ENCODE measurements around the gene PIEZO2.
"Not testable (repeated sequence)": the region's sequence is repeated elsewhere in the genome, so short reads cannot be mapped to it uniquely, and the experiment has no call there.

Gene PIEZO2

DNA sequence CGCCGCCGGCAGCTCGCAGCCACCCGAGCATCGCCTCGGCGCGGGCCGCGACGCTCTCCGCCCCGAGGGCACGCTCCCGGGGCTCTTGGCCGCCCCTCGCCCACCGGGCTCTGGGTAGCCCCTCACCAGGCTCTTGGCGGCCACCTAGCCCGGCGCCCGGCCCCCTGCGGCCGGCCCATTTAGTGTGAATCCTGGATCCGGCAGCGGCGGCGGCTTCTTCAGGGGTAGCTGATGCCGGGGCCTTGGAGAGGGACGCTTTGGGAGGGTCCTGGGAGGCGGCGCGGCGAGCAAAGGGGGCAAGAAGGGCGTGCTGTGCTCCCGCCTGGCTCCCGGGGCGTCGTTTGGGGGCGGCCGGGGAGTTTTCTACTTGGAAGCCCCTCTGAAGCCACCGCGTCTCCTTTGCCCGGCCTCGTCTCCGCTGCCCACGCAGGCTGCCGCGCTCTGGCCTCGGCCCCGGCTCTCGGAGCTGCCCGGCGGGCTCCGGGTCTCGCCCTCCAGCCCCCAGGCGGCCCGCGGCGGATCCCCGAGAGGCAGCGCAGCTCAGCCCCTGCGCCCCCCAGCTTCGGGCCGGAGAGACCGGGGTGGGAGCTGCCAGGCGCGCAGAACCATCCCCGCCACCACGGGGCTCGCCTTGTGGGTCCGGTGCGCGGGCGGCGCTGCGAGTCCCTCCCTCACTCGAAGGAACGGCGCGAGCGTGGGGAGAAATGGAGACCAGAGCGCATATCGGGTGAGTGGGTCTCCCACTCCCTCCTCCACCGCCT is 509 bp downstream of the PIEZO2 start:
- no peak for DNase-seq (ENCODE audit: low read depth in 3 of 3)

DNA sequence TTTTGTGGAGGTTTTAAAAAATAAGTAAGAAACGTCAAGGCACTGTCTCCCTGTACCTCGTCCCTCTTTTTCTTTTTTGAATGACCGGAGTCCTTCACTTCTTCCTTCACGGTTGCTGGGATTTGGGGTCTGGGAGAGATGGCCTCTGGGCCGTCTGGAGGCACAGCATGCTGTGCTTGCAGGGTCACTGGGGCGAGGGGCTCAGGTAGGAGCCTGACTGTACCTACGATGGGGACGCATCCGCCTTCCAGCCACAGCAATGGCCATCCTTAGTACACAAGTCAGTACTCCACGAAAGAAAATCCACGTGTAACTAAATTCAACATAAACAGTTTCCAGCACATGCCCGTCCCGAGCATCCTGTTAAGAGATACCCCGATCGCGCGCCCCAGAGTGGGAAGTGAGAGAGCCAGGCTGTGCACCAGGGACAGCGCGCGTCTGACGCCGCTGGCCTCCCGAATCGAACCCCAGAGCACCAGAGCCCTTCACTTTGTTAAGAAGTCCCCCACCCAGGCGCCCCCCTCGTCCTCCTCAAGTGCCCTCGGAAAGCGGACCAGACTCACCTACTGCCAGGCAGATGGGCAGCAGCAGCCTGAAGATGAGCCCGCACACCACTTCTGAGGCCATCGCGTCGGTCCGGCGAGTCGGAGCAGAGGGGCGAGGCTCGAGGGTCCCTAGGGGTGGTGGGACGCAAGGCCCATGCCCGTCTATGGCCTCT is 1.2 kb downstream of the PIEZO2 start:
- no peak for DNase-seq (ENCODE audit: low read depth in 3 of 3)

DNA sequence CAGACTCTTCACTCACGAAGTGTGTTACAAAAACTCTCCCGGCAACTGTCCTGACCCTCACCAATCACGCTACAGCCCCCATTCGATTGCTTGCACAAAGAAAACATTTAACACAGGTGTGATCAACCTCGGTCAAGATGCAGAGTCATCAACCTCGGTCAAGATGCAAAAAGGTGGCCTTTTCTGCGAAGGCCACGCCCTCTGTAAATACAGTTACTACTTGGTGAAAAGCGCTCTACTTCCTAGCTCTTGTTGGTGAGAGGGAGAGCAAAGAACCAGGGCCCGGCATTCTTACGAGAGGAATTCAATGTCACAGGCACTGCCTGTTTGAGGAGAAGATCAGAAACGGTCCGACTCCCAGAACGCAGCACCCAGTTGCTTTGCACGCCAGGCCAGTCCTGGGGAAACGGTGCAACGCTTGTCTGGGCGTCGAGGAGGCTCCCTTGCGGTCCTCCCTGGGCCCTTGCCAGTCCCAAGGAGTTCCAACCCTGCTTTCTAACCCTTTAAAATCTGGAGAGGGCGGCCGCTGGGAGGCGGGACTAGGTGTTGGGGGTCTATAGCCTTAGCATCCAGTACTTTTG is 1.9 kb downstream of the PIEZO2 start:
- no peak for DNase-seq (ENCODE audit: low read depth in 3 of 3)

DNA sequence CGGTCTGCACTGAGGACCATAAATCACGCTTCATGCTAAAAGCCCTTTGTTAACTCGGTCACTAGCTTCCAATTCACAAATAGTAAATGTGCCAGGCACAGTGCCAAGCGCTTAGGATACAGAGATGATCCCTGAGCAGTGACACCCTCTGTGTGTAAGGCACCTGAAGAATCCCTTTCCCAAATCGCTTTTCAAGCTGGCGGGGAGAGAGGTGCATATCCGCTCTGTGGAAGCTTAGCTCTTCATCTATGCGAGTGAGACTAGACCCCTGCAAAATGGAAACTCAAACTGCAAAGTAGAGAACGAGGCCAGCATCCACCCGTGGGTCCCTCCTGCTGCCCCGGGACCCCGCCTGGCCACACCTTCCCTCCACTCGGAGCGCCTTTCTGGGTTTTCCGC is 2.4 kb downstream of the PIEZO2 start:
- no peak for DNase-seq (ENCODE audit: low read depth in 3 of 3)

DNA sequence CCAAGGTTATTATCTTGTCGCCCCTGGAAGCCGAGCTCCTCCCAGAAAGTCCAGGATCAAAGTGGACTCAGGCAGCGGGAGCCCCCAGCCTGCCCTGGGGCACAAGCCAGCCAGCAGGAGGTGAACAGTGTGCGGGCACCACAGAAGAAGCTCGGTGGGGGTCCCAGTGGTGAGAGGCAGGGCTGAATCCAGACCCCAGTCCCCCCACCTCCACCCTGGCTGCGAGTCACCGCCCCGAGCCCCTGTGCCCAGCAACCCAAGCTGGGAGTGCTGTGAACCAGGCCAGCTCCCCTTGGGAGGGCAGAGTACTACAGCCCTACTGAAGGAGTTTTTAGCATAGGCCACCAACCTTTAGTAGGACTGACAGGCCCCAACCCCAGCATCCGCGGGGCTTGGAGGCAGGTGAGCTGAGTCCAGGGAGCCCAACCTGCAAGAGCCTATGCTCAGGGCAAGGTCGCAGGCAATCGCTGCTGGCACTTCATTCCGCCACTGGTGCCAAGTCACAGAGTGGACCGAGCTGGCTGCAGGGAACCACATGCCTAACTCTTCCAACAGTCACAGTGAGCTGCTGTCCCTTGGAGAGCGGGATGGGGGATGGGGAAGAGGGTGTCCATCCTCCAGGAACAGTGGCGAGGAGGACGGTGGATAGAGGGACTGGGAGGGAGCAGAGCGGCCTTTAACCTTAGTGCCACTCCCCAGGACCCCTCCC is 3.0 kb downstream of the PIEZO2 start:
- no peak for DNase-seq (ENCODE audit: low read depth in 3 of 3)

DNA sequence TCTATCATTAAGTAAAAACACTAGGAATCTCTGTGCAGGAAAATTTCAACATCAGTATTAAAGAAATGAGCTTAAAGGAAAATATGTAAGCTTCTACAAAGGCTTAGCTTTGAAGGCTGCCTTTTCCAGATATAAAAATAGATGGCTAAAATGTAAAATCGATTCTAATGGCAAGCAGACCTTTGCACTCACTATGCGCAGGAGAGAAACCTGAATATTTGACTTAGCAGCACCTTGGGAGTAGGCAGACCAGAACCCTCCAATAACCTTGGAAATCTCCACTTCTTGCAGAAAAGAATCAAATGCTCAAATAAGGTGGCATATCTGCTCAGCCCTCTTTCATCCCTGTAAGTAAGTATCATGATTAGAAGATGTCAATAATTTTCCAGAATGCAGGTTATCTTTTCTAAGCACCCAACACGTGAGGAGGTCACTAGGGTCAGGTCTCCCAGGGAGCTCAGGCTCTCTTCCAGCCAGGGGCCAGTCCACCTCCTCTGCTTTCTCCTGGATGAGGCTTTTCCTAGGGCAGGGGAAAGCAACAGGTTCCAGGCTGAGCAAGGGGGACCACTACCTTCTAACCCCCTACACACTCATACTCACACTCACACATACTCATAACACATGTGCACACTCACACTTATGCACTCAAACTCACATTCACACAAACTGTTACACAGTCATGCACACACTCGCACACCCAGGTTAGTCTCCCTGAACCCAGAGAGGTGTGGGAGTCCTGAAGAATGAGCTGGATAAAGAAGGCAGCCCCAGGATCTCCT is 3.8 kb downstream of the PIEZO2 start:
- DNase-seq (ENCODE audit: low read depth in 3 of 3), result no peak

DNA sequence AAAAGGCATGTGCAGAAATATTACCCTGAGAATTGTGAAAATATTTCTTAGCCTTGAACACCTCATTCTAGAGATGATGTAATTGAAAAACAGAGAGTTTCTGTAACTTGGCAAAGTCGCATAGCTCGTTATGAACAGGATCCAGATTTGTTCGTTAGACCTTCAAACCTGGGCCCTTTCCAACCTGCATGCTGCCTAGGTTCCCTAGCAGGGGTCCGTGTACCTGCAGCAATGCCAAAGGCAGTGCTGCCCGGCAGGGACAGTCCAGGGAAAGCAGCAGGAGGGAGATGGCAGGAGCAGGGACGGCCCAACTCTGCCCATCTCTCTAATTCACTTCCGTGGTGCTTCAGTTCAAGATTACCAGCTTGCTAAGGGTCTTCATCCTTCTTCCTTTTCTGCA is 12.0 kb downstream of the PIEZO2 start:
- no peak for DNase-seq (ENCODE audit: low read depth in 3 of 3)

DNA sequence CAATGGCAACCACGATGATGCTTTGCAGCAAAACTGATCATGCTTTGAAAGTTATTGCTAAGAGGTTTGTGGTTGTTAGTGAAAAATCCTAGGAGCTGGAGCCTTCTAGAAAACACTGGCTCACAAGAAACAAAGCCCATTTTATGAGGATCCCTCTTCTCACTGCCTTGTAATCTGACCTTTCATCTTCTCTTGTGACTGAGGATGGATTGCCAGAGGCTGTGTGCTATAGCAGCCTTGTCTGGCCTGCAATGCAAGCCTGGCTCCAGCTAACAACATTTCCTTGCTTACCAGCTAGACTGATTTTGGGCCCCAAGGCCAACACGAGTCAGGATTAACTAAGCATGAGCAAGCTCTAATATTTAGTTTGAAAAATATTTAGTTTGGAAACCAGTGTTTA is 13.1 kb downstream of the PIEZO2 start:
- no peak for DNase-seq (ENCODE audit: low read depth in 3 of 3)

DNA sequence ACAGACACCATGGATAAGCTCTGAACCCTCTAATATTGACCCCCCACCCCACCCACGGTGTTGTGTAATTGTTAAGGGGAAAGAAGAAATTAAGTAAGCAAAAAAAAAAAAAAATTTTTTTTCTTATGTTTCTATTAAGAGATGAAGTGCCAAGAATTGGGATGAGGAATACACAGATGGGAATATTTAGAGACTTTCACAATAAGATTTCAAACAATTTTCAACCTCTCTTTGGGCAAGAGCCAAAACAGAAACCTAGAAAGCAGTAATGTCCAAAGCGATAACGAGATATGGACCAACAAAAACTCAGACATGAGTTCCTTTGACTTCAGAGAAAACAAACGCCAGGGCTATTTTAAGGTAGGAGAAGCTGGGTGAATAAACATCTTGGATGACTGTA is 14.4 kb downstream of the PIEZO2 start:
- DNase-seq (ENCODE audit: low read depth in 3 of 3), result no peak

DNA sequence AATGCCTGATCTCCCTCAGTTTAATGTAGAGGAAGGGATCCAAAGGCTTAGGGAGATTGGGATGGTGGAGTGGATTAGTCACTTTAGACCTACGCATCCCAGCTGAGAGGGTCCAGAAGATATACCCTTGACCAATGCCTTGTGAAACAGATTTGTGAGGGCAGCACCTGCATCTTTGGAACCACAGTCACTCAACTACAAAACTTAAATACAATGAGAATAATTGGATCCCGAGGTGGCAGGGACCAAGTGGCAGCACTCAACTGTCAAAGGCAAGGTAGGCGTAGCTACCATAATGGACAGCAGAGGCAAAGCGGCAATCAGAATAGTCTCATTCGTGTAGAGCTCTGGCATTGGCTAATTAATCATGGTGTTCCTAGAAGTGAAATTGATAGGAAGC is 20.3 kb downstream of the PIEZO2 start:
- DNase-seq (ENCODE audit: low read depth in 3 of 3), result not testable (repeated sequence)

DNA sequence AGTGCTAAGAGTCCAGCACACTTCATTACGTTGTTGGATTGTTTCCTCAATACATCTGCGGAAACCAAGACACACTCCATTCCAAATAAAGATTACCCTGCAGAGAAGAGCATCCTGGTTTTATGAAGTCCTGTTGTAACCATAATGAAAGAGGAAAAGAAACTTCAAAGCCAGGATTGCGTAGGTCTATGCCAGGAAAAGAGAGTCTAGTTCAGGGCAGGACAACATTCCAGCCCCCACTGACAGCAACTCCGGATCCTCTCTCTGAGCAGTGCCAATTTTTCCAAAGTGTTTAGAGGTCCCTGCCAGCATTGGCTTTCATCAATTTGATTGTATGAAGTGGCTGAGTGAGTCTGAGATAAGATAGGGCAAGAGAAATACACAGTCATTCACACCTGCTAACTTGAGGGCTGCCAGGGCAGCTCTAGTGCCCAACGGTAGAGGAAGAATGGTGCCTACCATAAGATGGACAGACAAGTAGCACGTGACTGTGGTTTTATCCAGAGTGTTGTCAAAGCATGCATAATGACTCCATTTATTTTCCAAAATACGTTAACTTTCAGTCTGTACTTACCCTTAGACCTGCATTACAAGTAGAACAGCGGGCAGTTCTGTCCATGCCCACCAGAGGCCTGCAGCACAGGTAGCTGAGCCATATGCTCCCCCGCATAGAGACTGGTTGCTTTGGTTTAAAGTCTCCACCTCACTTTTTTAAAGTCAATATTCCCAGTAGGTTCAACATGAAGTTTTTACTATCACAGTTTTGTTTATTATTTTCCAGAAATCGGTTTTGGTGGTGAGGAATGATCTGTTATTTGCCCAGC is 23.7 kb downstream of the PIEZO2 start:
- DNase-seq (ENCODE audit: low read depth in 3 of 3), result no peak

DNA sequence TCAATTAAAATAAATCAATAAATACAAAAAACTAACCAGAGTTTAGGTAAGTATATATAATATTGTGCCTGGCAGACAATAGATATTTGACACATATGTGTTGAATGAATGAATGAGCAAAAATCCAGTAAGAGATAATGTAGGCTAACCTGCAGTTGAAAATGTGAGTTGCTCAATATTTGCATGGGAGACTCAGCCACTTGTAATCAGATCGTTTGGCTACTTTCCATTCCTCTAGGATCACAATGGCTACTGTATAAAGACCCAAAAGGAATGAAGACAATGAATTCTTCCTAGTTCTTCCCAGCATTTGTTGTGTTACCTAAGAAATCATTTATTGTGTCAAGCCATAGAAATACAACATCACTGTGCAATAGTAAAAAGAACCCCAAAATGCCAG is 25.3 kb downstream of the PIEZO2 start:
- DNase-seq (ENCODE audit: low read depth in 3 of 3), result no peak

DNA sequence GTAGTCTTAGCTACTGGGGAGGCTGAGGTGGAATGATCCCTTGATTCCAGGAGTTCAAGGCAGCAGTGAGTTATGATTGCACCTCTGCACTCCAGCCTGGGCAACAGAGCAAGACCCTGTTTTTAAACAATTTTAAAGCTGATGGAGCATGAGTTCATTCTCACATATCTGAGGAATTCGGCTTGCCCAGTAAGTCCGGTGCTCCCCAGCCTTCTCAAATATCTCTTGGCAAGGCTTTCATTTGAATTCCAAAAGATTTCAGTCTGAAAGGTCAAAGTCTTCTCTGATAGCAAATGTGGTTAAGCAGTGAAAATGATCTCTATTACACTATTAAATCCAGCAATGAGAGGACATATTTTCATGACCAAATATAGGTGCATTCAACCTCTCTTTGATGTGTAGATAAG is 27.9 kb downstream of the PIEZO2 start:
- DNase-seq (ENCODE audit: low read depth in 3 of 3), result no peak

DNA sequence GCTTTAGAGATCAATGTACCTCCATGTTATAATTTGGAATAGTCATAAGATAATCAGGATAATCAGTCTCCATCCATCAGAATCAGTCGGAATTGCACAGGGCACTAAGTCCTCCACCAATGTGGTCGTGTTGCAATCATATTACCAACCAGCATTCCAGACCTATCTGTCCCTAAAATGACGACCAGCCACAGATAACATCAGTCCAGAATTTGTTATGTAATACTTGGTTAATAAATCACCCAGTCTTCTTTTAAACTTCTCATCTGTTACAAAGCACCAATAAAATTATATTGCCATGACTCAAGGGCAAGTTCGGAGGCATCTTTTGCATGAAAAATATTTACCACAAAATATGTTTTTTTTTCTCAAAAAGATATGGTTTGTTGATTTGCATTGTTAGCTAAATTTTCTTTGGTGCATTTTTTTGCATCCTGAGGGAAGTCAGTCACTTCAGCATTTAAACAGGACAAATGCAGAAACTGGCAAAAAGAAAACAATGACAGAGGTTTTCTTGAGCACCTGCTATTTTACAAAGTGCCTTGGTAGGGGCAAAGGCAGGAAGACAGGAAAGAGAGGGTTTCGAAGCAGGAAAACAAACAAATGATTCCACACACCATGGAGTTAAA is 29.3 kb downstream of the PIEZO2 start:
- DNase-seq (ENCODE audit: low read depth in 3 of 3), result no peak

DNA sequence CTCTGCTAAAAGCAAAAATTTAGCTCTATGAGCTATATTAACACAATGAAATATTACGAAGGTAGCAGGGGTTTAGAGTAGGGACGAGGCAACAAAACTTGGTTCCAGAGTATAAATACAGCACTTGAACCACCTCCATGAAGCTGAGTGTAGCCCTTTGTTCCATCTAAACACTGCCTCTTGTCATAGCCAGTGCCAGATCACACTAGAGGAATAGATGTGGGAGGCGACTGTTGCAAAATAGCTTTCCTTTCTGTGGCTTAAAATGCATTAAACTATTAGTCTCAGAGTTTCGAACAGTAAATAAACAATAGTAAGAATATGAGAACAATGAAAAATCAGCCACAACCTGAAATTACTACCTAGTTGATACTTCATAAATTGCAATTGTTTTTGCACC is 29.8 kb downstream of the PIEZO2 start:
- no peak for DNase-seq (ENCODE audit: low read depth in 3 of 3)

DNA sequence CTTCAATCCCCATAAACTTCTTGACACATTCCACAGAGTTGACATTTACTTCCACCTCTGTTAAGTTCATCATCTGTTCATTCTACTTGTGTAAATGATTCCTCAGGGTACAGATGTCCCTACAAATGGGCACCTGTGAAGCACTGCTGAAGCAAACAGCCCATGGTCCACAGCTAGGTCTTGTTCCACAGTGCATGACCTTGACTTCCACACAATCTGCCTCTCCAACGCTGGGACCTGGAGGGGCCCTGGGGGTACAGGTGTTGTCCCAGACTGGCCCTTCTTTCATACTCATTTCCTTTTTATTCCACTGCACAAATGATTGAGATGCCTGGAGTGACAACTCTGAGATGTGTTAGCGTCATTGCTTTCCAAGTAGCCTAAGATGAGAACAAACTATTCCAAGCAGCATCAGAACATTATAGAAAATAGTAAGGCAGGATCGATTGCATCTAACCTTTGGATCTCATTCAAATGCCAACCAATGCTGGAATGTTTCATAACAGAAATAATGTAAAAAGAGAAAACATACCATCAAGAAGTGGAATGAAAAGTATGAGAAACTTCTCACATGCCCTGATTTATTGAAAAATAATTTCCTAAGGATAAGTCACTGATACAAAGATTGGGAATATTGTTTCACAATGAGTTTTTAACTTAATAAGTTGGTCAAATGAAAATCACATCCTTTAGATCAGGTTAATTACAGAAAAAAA is 31.2 kb downstream of the PIEZO2 start:
- no peak for DNase-seq (ENCODE audit: low read depth in 3 of 3)

DNA sequence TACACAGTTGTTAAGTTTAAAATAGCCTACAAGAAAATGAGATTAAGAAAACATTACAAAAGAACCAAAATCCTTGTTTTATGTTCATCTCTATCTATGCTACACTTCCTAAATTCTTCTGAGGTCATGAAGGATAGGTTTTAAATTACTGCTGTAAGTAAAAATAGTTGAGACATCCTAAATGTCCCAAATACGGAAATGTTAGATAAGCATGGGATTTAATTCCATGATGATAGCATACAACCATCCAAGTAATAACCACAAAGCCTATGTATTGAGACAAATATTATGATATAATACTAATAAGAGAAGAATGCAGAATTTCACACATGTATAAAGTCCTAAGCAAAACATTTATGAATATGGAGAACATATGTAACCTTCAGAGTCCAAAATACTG is 34.1 kb downstream of the PIEZO2 start:
- DNase-seq (ENCODE audit: low read depth in 3 of 3), result no peak

DNA sequence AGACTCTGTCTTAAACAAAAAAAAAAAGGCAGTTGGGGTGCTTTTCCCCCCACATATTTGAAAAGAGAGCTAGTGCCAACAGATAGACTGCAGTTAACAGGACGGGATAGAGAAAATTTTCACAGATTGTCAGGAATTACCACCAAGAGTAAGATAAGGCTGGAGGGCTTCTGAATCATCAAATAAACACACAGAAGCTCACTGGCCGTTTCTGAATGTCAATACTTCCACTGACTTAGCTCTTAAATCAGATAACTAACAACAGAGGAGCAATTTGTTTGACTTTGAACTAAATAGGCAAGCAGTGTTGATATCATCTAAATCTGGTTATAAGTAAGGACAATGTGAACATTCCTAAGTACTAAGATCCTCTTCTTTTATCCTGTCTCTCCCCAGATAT is 34.7 kb downstream of the PIEZO2 start:
- DNase-seq (ENCODE audit: low read depth in 3 of 3), result no peak

DNA sequence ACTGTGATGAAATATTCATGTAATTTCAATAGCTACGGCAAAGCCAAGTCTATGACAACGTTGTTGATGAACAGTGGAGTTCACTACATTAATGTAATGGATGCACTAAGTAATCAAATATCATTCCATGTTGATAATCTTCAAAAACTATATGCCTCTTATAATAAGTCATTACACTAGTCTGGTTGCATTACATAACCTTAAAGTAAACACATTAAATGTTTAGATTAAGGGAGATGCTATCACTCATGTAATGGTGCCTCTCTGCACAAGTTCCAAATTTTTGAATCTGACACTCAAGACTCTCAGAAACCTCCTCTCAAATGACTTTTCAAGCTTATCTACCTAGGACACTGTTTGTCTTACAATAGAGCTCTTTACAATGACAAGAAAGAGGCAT is 35.4 kb downstream of the PIEZO2 start:
- no peak for DNase-seq (ENCODE audit: low read depth in 3 of 3)

DNA sequence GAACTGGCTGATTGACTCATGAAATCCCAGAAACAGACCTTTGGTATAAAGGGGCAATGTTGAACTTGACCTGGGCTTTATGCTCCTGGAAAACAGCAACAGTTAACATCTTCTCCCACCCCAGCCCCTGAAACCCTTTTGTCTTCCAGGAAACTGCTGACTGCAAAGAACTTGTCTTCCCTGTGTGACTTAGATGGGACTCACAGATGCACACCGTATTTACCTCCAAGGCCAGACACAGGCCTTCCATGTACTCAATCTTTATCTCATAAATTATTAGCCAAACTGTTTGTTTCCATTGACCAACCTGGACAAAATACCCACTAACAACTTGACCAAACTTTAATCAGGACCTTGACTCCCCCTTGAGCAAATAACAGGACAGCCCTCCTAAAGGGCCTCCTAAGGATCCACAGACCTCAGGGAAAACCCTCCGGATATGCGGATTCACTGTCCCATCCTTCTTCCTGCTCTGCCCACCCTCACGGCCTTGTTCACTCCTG is 36.3 kb downstream of the PIEZO2 start:
- no peak for DNase-seq (ENCODE audit: low read depth in 3 of 3)
